ENCODE measurements around the gene NONO. TPM values are rescaled to one million over a fixed set of nuclear protein-coding genes. Genes with fewer than 3 reads are reported as not detected.

Gene NONO
- total RNA-seq, 2 donors from 2014 or later = 404 to 406 TPM

Other genes starting within 250 kb of the NONO start
- 10 to 100 TPM; 32.4 to 35.4 TPM for gene SNX12, start 215.3 kb upstream of the NONO start, total RNA-seq
- 10 to 100 TPM; 23.4 to 40.1 TPM for gene FOXO4, start 187.8 kb upstream of the NONO start, total RNA-seq
- 10 to 100 TPM; 57.7 to 68.3 TPM for gene CXorf65, start 176.9 kb upstream of the NONO start, total RNA-seq
- 100 to 1,000 TPM; 347 to 400 TPM for gene IL2RG, start 172.1 kb upstream of the NONO start, total RNA-seq
- gene MED12, start 165.0 kb upstream of the NONO start, total RNA-seq = 10 to 100 TPM; 66.2 to 79.2 TPM
- 1 to 10 TPM; 2.9 to 4.2 TPM for gene NLGN3, start 138.8 kb upstream of the NONO start, total RNA-seq
- not detected for gene GJB1, start 60.4 kb upstream of the NONO start, total RNA-seq
- 10 to 100 TPM; 15.2 to 18.1 TPM for gene ZMYM3, start 29.5 kb upstream of the NONO start, total RNA-seq
- gene ITGB1BP2, start 18.1 kb downstream of the NONO start, total RNA-seq = 1 to 10 TPM; 1.6 to 2.4 TPM
- gene TAF1, start 82.7 kb downstream of the NONO start, total RNA-seq = 10 to 100 TPM; 52.9 to 62.5 TPM
- gene OGT, start 249.5 kb downstream of the NONO start, total RNA-seq = 100 to 1,000 TPM; 423 to 453 TPM